Mucosa of descending colon (tissue), 3 donors: ENCODE data around the gene UTP25. TPM values are rescaled to one million over a fixed set of nuclear protein-coding genes. Genes with fewer than 3 reads are reported as not detected.

Source experiments
- ATAC-seq: fragments of 200-7000 bp; cut with Tn5 transposase; one replicate; pipeline ENCODE4 v1.9.1; 2020; ENCODE audit warnings: mild to moderate bottlenecking, moderate library complexity
- DNase-seq, 3 donors: peaks; one replicate each; pipeline ENCODE4 v3.0.0-alpha.2; 2020
- H3K36me3 ChIP-seq: fragments of 200-600 bp; one replicate; pipeline ENCODE4 v1.8.0; 2021; ENCODE audit warnings: low read depth, mild to moderate bottlenecking
- H3K4me1 ChIP-seq: fragments of 200-600 bp; one replicate; pipeline ENCODE4 v1.8.0; 2021; ENCODE audit warnings: low read depth, mild to moderate bottlenecking
- H3K4me3 ChIP-seq: fragments of 200-600 bp; one replicate; pipeline ENCODE4 v1.8.0; 2021; ENCODE audit warnings: mild to moderate bottlenecking
- H3K9me3 ChIP-seq: fragments of 200-600 bp; one replicate; pipeline ENCODE4 v1.8.0; 2021; ENCODE audit warnings: mild to moderate bottlenecking
- CTCF ChIP-seq: fragments of 200-600 bp; IDR thresholded peaks from one replicate; pipeline ENCODE4 v1.8.0; 2022; ENCODE audit warnings: antibody characterized with exemption, mild to moderate bottlenecking
- intact Hi-C, 2 donors: fragments of 100-400 bp; cut with DNase I in 1 of 2; cut with micrococcal nuclease in 1 of 2; formaldehyde crosslinking; loops; one replicate each; pipeline versions ENCODE4 v1.11.0 to v1.11.1; 2022; cut with DNase I, micrococcal nuclease
- total RNA-seq, 3 donors: library from RNA; stranded (reverse); fragmentation: NEBNext Ultra II Directional in 2 of 3; extraction: Animal tissue kit (Norgen Biotek cat#: 25700) in 2 of 3; gene quantifications; one replicate each; pipeline versions ENCODE4 v1.2.1 to v1.2.4, GENCODE V29; 2021 to 2023
- donor health status: DM: no; HTN: no; CAD: no; lungs with moderate emphysema.
- donor health status: DM: no; HTN: no; CAD: no.
- donor health status: DM: no; HTN: yes; CAD: no.

UTP25 gene
- total RNA-seq, 3 donors from 2014 or later, result 5.4 to 8.8 (median 6.7) TPM

GRCh38 chr1:209785592-209785991, 42.2 kb upstream of the UTP25 start:
- Histone ChIP-seq H3K4me1 (peaks cover 17% of the 10 kb centered on the region), H3K4me3 (no peak overlapping the region), H3K9me3 (no peaks in the 10 kb centered on the region), H3K36me3 (no peaks in the 10 kb centered on the region)
- no peak for TF ChIP-seq CTCF
- intact Hi-C loops, result no loop called here
- DNase-seq (no peak), ATAC-seq (no peak)

GRCh38 chr1:209786146-209786545, 41.6 kb upstream of the UTP25 start:
- no peak for TF ChIP-seq CTCF
- Histone ChIP-seq H3K4me3 (no peak overlapping the region), H3K36me3 (no peaks in the 10 kb centered on the region), H3K4me1 (peaks cover 22% of the 10 kb centered on the region), H3K9me3 (no peaks in the 10 kb centered on the region)
- no peak for ATAC-seq
- no peak for DNase-seq
- intact Hi-C loops, result no loop called here

- no peak for TF ChIP-seq CTCF
- no peaks in the 10 kb centered on the region for H3K36me3 ChIP-seq
- peaks cover 35% of the 10 kb centered on the region for H3K4me1 ChIP-seq
- DNase-seq (peak in 1 of 3 donors; percentile 59), ATAC-seq (peak; percentile 52)
- intact Hi-C loops, result no loop called here
- H3K9me3 ChIP-seq, result no peaks in the 10 kb centered on the region
- H3K4me3 ChIP-seq, result no peak overlapping the region
Measured at GRCh38 chr1:209787551-209787950, 40.2 kb upstream of the UTP25 start.

GRCh38 chr1:209789245-209789644, 38.5 kb upstream of the UTP25 start:
- no peaks in the 10 kb centered on the region for H3K36me3 ChIP-seq
- intact Hi-C loops, result no loop called here
- peaks cover 28% of the 10 kb centered on the region for H3K4me1 ChIP-seq
- no peak for TF ChIP-seq CTCF
- H3K4me3 ChIP-seq, result no peak overlapping the region
- ATAC-seq, result no peak
- no peaks in the 10 kb centered on the region for H3K9me3 ChIP-seq
- DNase-seq, result no peak

- no peaks in the 10 kb centered on the region for H3K9me3 ChIP-seq
- no peak for TF ChIP-seq CTCF
- intact Hi-C loops, result no loop called here
- DNase-seq (peak in 1 of 3 donors; percentile 32), ATAC-seq (peak; percentile 85)
- peaks cover 28% of the 10 kb centered on the region for H3K4me1 ChIP-seq
- H3K4me3 ChIP-seq, result no peak overlapping the region
- H3K36me3 ChIP-seq, result no peaks in the 10 kb centered on the region
Measured at GRCh38 chr1:209790286-209791193, 37.2 kb upstream of the UTP25 start.
